D341Med (cell line): Measurements from ENCODE around the gene TMEM255B.

Source experiments
- DNase-seq: peaks from one replicate; pipeline ENCODE4 v3.0.0; 2012; ENCODE audit warnings: low spot score

Gene TMEM255B

DNA sequence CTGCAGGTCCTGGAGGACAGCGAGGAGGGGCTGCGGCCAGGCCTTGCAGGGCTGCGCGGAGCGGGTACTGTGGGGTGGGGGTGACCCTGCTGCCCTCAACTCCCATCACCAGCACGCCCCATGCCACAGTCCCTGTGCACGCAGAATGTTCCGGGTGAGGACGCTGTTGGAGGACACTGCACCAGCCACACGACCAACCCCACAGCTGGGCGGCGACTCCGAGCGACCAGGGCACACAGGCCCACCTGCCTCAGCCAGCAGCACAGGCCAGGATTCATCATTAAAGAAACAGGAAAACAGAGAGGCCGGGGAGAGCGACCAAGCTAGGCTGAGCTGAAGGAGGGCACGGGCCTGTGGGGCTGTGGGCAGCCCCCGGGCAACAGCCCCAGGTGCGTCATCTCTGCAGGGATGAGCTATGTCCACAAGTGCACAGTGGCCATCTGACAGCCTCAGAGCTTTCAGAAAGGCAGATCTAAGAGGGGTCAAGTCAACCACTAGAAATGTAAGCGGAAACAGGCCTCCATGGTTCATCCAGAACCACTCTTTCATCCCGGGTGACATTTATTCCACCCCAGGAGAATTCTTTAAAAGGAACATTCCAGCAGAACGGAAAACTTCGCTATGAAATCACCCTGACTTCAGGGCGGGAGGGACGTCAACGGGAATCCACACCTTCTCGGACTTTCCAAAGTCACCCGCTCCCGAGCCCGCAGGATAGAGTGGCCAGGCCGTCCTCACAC is 103.3 kb downstream of the TMEM255B start:
- peak; percentile 28 for DNase-seq

DNA sequence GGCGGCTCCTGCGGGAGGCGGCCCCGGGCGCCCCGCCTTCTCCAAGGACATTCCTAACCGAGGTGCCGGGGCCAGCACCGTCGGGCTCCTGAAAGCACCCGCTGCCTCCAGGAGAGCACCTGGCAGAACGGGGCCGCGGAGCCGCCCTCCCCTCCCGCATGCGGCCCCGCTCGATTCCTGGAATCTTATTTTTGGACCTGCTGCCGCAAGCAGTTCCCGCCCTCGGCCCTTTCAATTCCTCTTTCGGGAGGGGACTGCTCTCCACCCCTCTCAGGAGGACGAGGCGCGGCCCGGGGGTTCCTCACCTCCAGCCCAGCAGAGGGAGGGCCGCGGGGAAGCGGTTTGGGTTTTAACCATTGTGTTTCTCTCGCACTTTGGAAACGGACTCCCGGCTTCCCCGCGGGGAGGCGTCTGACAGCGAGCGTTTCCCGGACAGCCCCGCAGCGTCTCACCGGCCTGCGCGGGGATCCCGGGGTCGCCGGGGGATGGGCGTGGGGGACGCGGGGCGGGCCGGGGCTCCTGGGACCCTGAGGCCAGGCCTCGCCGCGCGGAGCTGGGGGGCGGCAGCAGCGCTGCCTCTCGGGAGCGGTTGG is 104.0 kb downstream of the TMEM255B start:
- peak; percentile 49 for DNase-seq

DNA sequence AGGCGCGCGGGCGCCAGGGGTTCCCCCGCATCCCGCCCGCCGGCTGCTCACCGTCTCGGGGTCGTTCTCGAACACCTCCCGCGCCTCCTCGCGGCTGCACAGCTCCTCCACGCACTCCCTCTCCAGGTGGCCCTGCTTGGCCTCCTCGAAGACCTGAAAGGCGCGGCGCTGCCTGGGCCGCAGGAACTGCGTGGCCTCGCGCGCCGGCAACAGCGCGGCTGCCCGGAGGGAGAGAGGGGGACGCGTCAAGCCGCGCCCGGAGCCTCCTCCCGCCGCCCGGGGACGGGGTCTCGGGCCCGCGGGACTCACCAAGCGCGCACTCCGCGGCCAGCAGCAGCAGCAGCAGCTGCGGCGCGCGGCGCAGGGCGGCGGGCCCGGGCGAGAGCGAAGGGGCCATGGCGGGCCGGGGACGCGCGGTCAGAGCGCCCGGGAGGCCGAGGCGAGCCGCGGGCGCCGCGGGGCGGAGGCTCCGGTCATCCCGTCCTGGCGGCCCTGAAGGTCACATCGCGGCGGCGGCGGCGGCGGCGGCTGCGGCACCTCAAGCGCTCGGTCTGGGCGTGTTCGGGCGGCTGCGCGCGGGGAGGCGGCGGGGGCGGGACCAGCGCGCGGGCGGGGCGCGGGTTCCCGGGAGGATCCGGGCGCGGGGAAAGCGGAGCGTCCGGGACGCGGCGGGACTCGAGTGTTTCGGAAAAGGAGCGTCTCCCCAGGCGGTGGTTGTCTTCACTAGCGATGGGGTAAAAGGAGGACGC is 104.7 kb downstream of the TMEM255B start, which contains the start of gene GAS6:
Gene GAS6 (minus strand): TSS at position 553 of the 749 bp plus-strand sequence. CDS start 156 bp downstream, at position 397.
- peak; percentile 82 for DNase-seq

DNA sequence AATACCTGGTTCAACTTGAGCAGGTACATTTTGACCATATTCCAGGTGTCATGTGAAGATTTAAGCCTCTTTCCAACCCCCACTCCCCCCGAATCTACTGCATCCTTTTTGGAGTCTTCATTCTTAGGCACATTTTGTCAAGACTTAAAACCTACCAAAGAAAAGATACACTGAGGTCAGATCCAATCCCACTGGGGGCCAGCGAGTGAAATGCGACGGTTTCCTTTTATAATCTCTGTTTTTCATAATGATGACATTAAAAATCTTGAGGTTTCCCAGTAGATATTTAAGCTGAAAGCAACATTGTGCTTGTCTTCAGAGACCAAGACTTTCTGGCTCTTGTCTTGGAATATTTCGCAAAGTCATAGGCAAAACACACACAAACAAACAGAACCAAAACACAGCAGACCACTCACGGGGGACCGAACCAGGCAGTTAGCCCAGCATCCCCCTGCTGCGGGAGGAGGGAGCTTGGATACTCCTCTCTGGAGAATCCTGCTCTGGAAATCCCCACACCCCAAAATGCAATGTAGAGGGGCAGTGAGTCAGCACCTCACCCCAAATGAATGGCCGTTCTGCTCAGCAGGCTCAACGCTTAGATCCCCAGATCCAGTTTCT is 105.4 kb downstream of the TMEM255B start:
- DNase-seq = peak; percentile 22

DNA sequence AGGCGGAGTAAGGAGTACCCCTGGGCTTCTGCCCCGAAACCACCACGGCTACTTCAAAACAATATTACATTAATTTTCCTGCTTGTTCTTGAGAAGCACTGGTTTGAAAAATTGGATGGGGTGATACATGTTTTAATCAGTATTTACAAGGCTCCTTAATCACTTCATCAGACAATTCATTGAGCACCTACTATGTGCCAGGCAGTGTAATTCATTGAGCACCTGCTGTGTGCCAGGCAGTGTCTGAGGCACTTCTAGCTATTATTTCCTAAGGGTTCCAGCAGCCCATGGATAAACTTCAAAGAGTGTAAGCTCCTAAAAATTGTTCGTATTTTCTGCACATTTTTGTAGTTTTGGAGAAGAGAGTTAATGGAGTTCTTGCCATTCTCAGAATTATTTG is 106.4 kb downstream of the TMEM255B start:
- DNase-seq = peak; percentile 6
